ENCODE results near the gene TBX4.

- TF ChIP-seq GLIS3 (CRISPR knock-in tag; IDR thresholded peaks at IDR 0.05), result no peak; the same call in 1 of the 2 replicates
- no peak for TF ChIP-seq RARB (CRISPR knock-in tag; IDR thresholded peaks at IDR 0.05)
- no peak for TF ChIP-seq PATZ1 (CRISPR knock-in tag; IDR thresholded peaks at IDR 0.05; ENCODE audit: borderline replicate concordance)
- TF ChIP-seq ESRRG (CRISPR knock-in tag; IDR thresholded peaks at IDR 0.05), result no peak
- no peak for TF ChIP-seq ISL1 (CRISPR knock-in tag; IDR thresholded peaks at IDR 0.05)
- TF ChIP-seq BACH2 (CRISPR knock-in tag; IDR thresholded peaks at IDR 0.05; ENCODE audit: borderline replicate concordance), result no peak
- no peak for TF ChIP-seq TSHZ2 (CRISPR knock-in tag; IDR thresholded peaks at IDR 0.05)
- no peak for TF ChIP-seq TCF4 (CRISPR knock-in tag; IDR thresholded peaks at IDR 0.05; ENCODE audit: borderline replicate concordance)
- no peak for TF ChIP-seq ZFP30 (CRISPR knock-in tag; IDR thresholded peaks at IDR 0.05)
- no peak for TF ChIP-seq ZNF8 (CRISPR knock-in tag; IDR thresholded peaks at IDR 0.05)
- TF ChIP-seq CREB5 (CRISPR knock-in tag; IDR thresholded peaks at IDR 0.05; ENCODE audit: low read depth), result 0 out of 2 replicates have a peak, but pooled peaks have one; percentile 4
- TF ChIP-seq TOX (CRISPR knock-in tag; IDR thresholded peaks at IDR 0.05; ENCODE audit: borderline replicate concordance), result no peak
- no peak for TF ChIP-seq SNAI2 (CRISPR knock-in tag; IDR thresholded peaks at IDR 0.05)
These were observed 48.2 kb upstream of the TBX4 start for GRCh38 chr17:61403801-61404662.
